8988T (cell line): Measurements from ENCODE around the gene FIZ1.

Experiments used
- DNase-seq: peaks from one replicate; pipeline ENCODE4 v3.0.0; 2011

The FIZ1 gene

DNA sequence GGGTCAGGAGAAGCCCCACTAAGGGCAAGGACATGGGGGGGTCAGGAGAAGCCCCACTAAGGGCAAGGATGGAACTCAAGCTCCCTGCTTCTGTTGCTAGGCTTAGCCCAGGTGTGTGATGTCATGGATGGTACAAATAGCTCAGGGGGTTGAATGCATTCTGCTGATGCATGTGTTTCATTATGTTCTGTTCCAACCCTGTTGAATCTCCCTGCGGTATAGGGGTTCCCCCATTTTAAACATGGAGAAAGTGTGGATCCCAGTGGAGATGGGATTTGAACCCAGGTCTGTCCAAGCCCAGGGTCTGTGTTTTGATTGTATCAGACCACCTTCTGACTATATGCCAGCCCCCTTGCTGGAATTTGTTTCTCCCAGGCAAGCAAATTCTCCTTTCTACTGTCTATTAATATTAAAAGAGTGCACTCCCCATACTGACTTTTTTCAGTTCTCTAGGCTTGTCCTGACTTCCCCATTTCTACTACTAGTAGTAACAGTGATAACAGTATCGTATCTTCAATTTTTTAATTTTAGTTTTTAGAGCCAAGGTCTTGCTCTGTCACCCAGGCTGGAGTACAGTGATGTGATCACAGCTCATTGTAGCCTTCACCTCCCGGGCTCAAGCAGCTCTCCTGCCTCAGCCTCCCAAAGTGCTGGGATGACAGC, 12.8 kb upstream of the FIZ1 start:
- no peak for DNase-seq

GRCh38 chr19:55611300-55611982, 12.1 kb upstream of the FIZ1 start:
- DNase-seq, result no peak

GRCh38 chr19:55609326-55609725, 10.0 kb upstream of the FIZ1 start:
- DNase-seq, result no peak

DNA sequence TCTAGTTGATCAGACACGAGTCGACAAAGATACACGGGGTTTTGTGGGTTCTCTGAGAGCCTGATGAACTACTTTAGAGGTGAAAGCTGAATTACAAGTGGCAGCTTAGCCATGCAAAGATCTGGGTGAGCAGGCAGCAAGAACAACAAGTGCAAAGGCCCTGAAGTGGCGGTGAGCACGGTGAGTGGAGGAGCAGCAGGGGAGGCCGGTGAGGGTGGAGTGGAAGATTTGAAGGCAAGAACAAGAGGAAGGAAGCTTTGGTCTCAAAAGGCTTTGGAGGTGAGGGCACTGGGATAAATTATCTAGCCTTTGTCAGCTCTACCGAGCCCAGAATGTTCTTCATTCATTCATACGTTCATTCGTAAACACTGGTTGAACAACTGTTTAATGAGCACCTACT, 7.5 kb upstream of the FIZ1 start:
- DNase-seq, result no peak

- no peak for DNase-seq
Measured at GRCh38 chr19:55606471-55606787, 7.1 kb upstream of the FIZ1 start.

DNA sequence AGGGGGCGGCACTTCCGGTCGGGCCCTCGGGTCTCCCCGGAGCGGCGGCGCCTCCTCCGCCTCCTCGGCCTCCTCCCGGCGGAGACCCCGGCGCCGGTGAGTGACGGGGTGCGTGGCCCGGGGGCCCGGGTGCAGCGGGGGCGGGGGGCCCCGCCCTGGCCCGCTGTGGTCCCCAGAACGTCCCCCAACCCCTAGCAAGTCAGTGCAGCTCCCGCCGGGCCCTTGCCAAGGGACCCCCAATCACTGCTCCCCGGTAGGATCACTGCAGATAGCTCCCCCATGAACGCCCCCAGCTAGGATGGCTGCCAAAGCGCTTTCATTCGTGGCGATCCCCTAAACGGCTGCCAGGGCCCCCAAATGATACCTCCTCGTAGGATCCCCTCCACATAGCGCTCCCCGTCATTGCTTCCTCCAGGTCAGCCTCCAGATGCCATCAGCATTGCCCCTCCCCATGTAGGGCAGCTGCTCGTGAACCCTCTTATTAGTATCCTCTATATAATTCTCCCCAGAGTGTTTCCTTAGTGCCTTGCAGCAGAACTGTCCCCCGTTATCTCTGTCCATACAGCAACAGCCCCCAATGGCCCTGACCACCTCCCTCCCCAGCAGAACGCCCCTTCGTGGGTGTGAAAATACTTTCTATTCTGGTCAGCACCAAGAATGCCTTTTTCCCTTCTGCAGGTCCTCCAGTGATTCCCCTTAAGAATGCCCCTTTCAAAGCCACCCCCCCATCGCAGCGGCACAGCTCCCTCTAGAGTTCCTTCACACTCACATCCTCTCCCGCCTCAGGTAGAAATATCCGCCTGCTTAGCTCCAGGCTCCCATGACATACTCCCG, 6.5 kb upstream of the FIZ1 start, which contains the start of gene ZNF865:
TSS of gene ZNF865 (plus strand) at position 11 of the 834 bp plus-strand sequence. CDS start 7,972 bp downstream, outside the sequence.
- peak; percentile 63 for DNase-seq

GRCh38 chr19:55605207-55605636, 5.9 kb upstream of the FIZ1 start:
- DNase-seq, result peak; percentile 91

DNA sequence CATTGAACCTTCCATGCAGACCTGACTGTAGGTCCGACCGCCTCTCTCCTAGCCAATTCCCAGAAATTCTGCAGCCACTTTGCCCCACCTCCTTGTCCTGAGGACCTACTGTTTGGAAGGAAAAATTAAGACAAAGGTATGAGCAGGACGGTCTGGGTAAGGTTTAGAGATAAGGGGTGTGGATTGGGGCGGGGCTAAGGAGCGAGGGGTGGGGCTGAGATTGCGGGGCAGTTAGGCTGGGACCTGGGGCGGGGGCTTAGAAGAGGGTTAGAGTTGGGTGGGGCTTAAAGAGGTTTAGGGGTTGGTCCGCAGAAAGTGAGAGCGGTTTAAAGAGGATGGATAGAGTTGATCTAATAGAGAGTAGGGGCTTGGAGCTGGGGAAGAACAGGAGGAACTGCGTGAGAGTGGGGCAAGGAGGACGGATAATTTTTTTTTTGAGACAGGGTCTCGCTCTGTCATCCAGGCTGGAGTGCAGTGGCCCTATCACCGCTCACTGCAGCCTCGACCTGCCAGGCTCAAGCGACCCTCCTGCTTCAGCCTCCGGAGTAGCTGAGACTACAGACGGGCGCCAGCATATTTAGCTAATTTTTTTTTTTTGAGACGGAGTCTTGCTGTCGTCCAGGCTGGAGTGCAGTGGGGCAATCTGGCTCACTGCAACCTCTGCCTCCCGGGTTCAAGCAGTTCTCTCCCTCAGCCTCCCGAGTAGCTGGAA, 4.4 kb upstream of the FIZ1 start:
- DNase-seq, result no peak

DNA sequence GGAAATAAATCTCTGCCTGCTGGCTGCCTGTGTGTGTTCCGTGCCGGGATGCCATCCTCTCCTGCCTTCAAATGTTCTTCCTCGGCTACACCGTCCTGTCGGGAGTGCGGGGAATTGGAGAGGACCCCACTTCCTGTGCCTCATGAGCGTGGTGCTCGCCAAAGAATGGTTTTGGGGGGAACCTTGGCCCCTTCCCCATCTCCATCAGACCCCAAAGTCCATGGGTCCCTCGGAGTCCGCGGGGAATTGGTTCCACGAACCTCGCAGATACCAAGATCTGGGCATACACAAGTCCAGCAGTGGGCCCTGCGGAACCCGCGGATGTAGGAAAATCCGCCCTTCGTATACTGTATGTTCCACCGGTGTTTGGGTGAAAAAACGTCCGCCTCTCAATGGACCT, 3.8 kb upstream of the FIZ1 start:
- DNase-seq, result no peak

GRCh38 chr19:55602104-55603001, 3.0 kb upstream of the FIZ1 start:
- DNase-seq, result no peak

DNA sequence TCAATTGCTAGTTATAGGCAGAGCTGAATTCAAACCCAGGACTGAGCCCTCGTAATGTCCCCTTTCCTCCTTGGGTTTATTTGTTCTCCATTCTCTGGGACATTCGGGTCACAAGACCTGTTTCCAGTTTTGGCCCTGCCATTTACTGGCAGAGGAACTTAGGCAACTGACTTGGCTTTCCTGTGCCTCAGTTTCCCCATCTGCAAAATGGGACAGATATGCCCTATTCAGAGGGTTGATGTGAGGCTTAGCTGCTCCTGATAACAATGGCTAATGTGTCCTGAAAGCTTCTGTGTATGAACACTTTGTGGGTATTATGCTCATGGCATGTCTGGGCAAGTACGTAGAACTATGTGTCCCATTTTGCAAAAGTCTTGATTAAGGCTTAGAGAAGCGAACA, 1.8 kb upstream of the FIZ1 start:
- DNase-seq, result no peak

DNA sequence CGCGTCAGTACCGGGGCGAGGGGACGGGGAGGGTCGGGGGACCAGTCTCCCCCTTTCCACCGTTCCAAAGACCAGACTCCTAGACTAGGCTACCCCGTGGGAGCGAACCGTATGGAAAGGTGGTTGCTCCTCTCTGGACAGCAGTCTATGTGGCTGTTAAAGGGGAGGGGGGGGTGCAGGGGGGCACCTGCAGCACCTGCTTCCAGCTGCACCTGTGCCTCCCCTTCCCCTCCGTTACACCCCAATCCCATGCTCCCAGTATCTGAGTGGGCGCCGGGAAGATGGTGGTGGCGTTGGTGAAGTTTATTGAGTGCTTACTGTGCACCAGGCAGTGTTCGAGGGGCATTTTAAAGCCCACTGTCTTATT, 1.3 kb upstream of the FIZ1 start:
- no peak for DNase-seq

DNA sequence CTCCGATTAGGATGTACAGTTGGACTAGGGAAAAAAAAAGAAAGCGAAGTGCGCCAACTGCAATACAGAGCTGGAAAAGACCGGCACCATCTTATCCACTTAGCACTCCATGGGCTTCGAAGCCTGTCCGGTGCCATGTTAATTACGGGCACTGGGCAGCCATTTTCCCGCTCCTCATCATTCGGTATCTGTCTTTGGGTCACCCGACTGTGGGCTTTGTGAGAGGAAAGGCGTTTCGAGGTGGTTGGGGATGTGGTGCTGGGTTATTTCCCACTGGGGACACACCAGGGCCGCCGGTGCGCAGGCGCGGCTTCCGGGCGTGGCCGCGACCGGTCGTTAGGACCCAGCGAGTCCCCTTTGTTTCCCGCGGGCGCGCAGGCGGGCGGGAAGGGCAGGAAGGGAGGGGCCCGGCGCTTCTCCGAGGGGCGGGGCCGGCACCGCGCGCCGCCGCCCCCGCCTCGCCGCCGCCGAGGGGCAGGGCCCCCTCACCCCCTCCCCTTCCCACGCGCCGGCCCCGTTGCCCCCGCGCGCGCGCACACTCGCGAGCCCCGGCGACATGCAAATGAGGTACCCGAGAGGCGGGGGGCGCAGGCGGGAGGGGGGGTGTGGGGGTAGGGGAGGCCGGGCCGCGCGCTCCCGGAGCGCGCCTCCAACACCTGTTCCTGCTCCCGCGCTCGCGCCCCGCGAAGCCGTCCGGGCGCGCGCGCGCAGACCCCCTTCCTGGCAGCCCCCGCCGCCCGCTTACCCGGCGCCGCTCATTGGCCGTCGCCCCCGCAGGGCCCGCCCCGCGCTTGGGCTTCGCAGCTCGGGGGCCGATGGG, 735 bp upstream of the FIZ1 start, which contains the start of gene ZNF524:
TSS of gene ZNF524 (plus strand) at position 447 of the 820 bp plus-strand sequence. CDS start 1,825 bp downstream, outside the sequence.
- peak; percentile 76 for DNase-seq

GRCh38 chr19:55598719-55599467, 424 bp downstream of the FIZ1 start:
- DNase-seq, result peak; percentile 64

DNA sequence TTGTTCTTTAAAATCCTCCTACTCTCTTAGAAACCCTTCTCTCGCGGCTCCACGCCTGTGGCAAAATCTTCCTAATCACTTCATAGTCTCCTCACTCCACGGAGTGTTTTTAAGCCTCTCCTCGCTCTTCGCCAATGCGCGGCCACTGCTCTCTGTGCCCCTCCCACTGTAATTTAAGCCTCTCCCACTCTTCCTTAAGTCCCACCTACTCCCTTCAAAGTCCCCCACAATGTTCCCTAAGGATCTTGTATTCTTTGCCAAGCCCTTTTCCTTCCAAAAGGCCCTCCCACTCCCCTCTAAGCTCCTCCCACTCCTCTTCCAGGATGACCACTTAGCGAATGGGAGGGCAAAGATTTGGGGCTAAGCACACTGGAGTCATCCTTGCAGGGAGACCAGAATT, 1.3 kb downstream of the FIZ1 start:
- DNase-seq, result no peak

GRCh38 chr19:55597501-55597921, 1.8 kb downstream of the FIZ1 start:
- no peak for DNase-seq

GRCh38 chr19:55596304-55596703, 3.0 kb downstream of the FIZ1 start:
- no peak for DNase-seq

DNA sequence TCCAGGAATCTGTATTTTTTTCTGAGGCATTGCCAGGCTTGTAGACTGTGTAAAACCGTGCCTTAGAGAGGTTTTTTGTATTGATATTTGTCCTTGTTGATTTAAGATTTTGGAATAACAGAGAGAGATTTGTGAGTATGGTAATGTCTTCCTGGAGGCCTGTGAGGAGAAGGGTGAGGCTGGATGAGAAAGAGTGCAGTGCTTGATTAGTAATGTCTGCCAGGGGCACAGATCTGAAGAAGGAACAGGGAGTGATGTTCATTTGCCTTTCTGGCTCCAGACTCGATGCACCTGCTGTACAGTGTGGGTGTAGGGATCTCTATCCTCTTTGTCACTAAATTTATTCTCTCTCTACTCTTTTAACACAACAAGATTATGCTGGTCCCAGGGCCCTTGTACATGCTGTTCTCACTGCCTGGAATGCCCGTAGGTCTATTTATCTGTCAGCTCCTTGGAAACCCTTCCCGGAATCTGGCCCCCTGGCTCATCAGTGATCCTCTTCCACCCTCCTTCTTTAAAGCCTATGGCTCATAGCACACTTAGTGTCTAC, 4.2 kb downstream of the FIZ1 start:
- no peak for DNase-seq

GRCh38 chr19:55593096-55593772, 6.1 kb downstream of the FIZ1 start:
- no peak for DNase-seq
